Femur (tissue), 1 donor: ENCODE data around the gene GPR62.
"Not testable (repeated sequence)": the region's sequence is repeated elsewhere in the genome, so short reads cannot be mapped to it uniquely, and the experiment has no call there.

Experiments used
- DNase-seq: peaks from one replicate; pipeline ENCODE4 v3.0.0-alpha.2; 2017

The GPR62 gene

GRCh38 chr3:51955175-51955892 is at the start of gene GPR62:
GPR62 (plus strand) TSS chr3:51955381; CDS start chr3:51955653, 272 bp downstream.
- DNase-seq = no peak

GRCh38 chr3:51908026-51908425 is 47.2 kb upstream of the GPR62 start:
- no peak for DNase-seq

- no peak for DNase-seq
Observed at GRCh38 chr3:51916418-51916817, 38.8 kb upstream of the GPR62 start.

GRCh38 chr3:51921081-51921578 is 34.1 kb upstream of the GPR62 start:
- no peak for DNase-seq

GRCh38 chr3:51927061-51927977 is 27.9 kb upstream of the GPR62 start:
- no peak for DNase-seq

- DNase-seq = no peak
Observed at GRCh38 chr3:51928438-51928837, 26.7 kb upstream of the GPR62 start.

- not testable (repeated sequence) for DNase-seq
Observed at GRCh38 chr3:51928981-51929380, 26.2 kb upstream of the GPR62 start.

- no peak for DNase-seq
Observed at GRCh38 chr3:51929420-51930003, 25.7 kb upstream of the GPR62 start.

- no peak for DNase-seq
Observed at GRCh38 chr3:51930439-51930838, 24.7 kb upstream of the GPR62 start.

GRCh38 chr3:51931756-51932155 is 23.4 kb upstream of the GPR62 start:
- no peak for DNase-seq

GRCh38 chr3:51932471-51933370 is 22.5 kb upstream of the GPR62 start:
- no peak for DNase-seq

GRCh38 chr3:51933471-51934138 is 21.6 kb upstream of the GPR62 start:
- no peak for DNase-seq

- no peak for DNase-seq
Observed at GRCh38 chr3:51934139-51934850, 20.9 kb upstream of the GPR62 start.

- DNase-seq = no peak
Observed at GRCh38 chr3:51934991-51935885, 19.9 kb upstream of the GPR62 start.

- no peak for DNase-seq
Observed at GRCh38 chr3:51935886-51936755, 19.1 kb upstream of the GPR62 start.

GRCh38 chr3:51937014-51937413 is 18.2 kb upstream of the GPR62 start:
- no peak for DNase-seq

GRCh38 chr3:51937611-51938450 is 17.4 kb upstream of the GPR62 start:
- no peak for DNase-seq
